Urinary bladder (tissue), 2 donors: Measurements from ENCODE around the gene KCNAB3. TPM values are rescaled to one million over a fixed set of nuclear protein-coding genes. Genes with fewer than 3 reads are reported as not detected.

Experiments used
- polyA plus RNA-seq: library from polyadenylated mRNA; stranded (reverse); fragments of 200-250 nt; gene quantifications from one replicate; pipeline ENCODE4 v1.2.3, GENCODE V29; 2013
- small RNA-seq: library from RNA; depleted of rRNA; stranded (forward); fragments of <200 nt; gene quantifications from one replicate; pipeline ENCODE3, GENCODE V24; 2014
- total RNA-seq: library from RNA; depleted of rRNA; stranded (reverse); fragments of >200 nt; gene quantifications from one replicate; pipeline ENCODE4 v1.2.3, GENCODE V29; 2014
- donor health status: healthy.

Gene KCNAB3
- total and polyA plus RNA-seq, 2 donors, result 1.3 to 2.3 TPM

Small RNAs within 50 kb of the gene (small RNA-seq; reads per million reads assigned to genes)
- gene SCARNA21, result 107 reads per million, percentile 97 among the genes with 10 or more reads in this experiment

Other genes with a start within 250 kb of the KCNAB3 start
- 17.9 TPM for gene TP53, start 242.4 kb downstream of the KCNAB3 start, total RNA-seq
- gene TP53, start 242.4 kb downstream of the KCNAB3 start, polyA plus RNA-seq, result 31.8 TPM
- 4.1 TPM for gene WRAP53, start 241.4 kb downstream of the KCNAB3 start, total RNA-seq
- 7.7 TPM for gene WRAP53, start 241.4 kb downstream of the KCNAB3 start, polyA plus RNA-seq
- gene EFNB3, start 224.7 kb downstream of the KCNAB3 start, total RNA-seq, result 3.3 TPM
- gene EFNB3, start 224.7 kb downstream of the KCNAB3 start, polyA plus RNA-seq, result 0.86 TPM
- gene DNAH2, start 212.1 kb downstream of the KCNAB3 start, total RNA-seq, result 0.11 TPM
- 0.16 TPM for gene DNAH2, start 212.1 kb downstream of the KCNAB3 start, polyA plus RNA-seq
- gene KDM6B, start 95.6 kb downstream of the KCNAB3 start, total RNA-seq, result 7.9 TPM
- gene KDM6B, start 95.6 kb downstream of the KCNAB3 start, polyA plus RNA-seq, result 17.3 TPM
- 8.1 TPM for gene TMEM88, start 74.8 kb downstream of the KCNAB3 start, total RNA-seq
- gene TMEM88, start 74.8 kb downstream of the KCNAB3 start, polyA plus RNA-seq, result 37.0 TPM
- gene NAA38, start 72.3 kb downstream of the KCNAB3 start, total RNA-seq, result 44.4 TPM
- 110 TPM for gene NAA38, start 72.3 kb downstream of the KCNAB3 start, polyA plus RNA-seq
- gene CYB5D1, start 71.9 kb downstream of the KCNAB3 start, total RNA-seq, result 6.9 TPM
- gene CYB5D1, start 71.9 kb downstream of the KCNAB3 start, polyA plus RNA-seq, result 12.5 TPM
- 84.8 TPM for gene CHD3, start 41.1 kb downstream of the KCNAB3 start, total RNA-seq
- 109 TPM for gene CHD3, start 41.1 kb downstream of the KCNAB3 start, polyA plus RNA-seq
- 4.2 TPM for gene RNF227, start 13.6 kb downstream of the KCNAB3 start, total RNA-seq
- gene RNF227, start 13.6 kb downstream of the KCNAB3 start, polyA plus RNA-seq, result 3.8 TPM
- 19.9 TPM for gene TRAPPC1, start 2.1 kb upstream of the KCNAB3 start, total RNA-seq
- gene TRAPPC1, start 2.1 kb upstream of the KCNAB3 start, polyA plus RNA-seq, result 137 TPM
- 23.8 TPM for gene CNTROB, start 2.4 kb upstream of the KCNAB3 start, total RNA-seq
- 24.7 TPM for gene CNTROB, start 2.4 kb upstream of the KCNAB3 start, polyA plus RNA-seq
- gene GUCY2D, start 72.8 kb upstream of the KCNAB3 start, total RNA-seq, result not detected
- gene GUCY2D, start 72.8 kb upstream of the KCNAB3 start, polyA plus RNA-seq, result not detected
- gene ALOX15B, start 109.2 kb upstream of the KCNAB3 start, total RNA-seq, result not detected
- 5.6 TPM for gene ALOX15B, start 109.2 kb upstream of the KCNAB3 start, polyA plus RNA-seq
- 0.11 TPM for gene ALOX12B, start 157.9 kb upstream of the KCNAB3 start, total RNA-seq
- not detected for gene ALOX12B, start 157.9 kb upstream of the KCNAB3 start, polyA plus RNA-seq
- gene ALOXE3, start 188.7 kb upstream of the KCNAB3 start, total RNA-seq, result not detected
- gene ALOXE3, start 188.7 kb upstream of the KCNAB3 start, polyA plus RNA-seq, result not detected
- not detected for gene HES7, start 194.2 kb upstream of the KCNAB3 start, total RNA-seq
- 0.24 TPM for gene HES7, start 194.2 kb upstream of the KCNAB3 start, polyA plus RNA-seq
- 29.9 TPM for gene PER1, start 222.5 kb upstream of the KCNAB3 start, total RNA-seq
- gene PER1, start 222.5 kb upstream of the KCNAB3 start, polyA plus RNA-seq, result 183 TPM
- gene VAMP2, start 233.1 kb upstream of the KCNAB3 start, total RNA-seq, result 12.1 TPM
- gene VAMP2, start 233.1 kb upstream of the KCNAB3 start, polyA plus RNA-seq, result 81.4 TPM
- gene TMEM107, start 246.5 kb upstream of the KCNAB3 start, total RNA-seq, result 40.4 TPM
- 21.6 TPM for gene TMEM107, start 246.5 kb upstream of the KCNAB3 start, polyA plus RNA-seq